ACC112 (cell line): ENCODE measurements around the gene LMO4.

Experiments
- H2AFZ ChIP-seq: fragments of 200-600 bp; sonication (generic); one replicate; pipeline ENCODE4 v1.6.0; 2017; ENCODE audit warnings: antibody characterized with exemption, low read length; ENCODE audit not compliant: unreplicated experiment
- H3K27ac ChIP-seq: fragments of 200-600 bp; sonication (generic); 2 replicates; pipeline ENCODE4 v1.5.1; 2014; ENCODE audit warnings: low read depth, mild to moderate bottlenecking, antibody characterized with exemption, low read length, moderate library complexity
- H3K27me3 ChIP-seq: fragments of 200-600 bp; sonication (generic); 2 replicates; pipeline ENCODE4 v1.6.1; 2014; ENCODE audit warnings: mild to moderate bottlenecking, antibody characterized with exemption, low read length, moderate library complexity, mixed read lengths; ENCODE audit not compliant: insufficient read depth
- H3K36me3 ChIP-seq: fragments of 200-600 bp; sonication (generic); 2 replicates; pipeline ENCODE4 v1.6.1; 2016; ENCODE audit warnings: mild to moderate bottlenecking, antibody characterized with exemption, low read length, moderate library complexity, mixed read lengths; ENCODE audit not compliant: insufficient read depth
- H3K4me1 ChIP-seq: fragments of 200-600 bp; sonication (generic); one replicate; pipeline ENCODE4 v1.6.1; 2016; ENCODE audit warnings: low read length, mixed read lengths; ENCODE audit not compliant: insufficient read depth, unreplicated experiment, control insufficient read depth
- H3K4me3 ChIP-seq: fragments of 200-600 bp; sonication (generic); 2 replicates; pipeline ENCODE4 v1.5.1; 2014; ENCODE audit warnings: mild to moderate bottlenecking, low read depth, low read length
- H3K79me2 ChIP-seq: fragments of 200-600 bp; sonication (generic); one replicate; pipeline ENCODE4 v1.6.0; 2016; ENCODE audit warnings: low read length; ENCODE audit not compliant: control insufficient read depth, unreplicated experiment, insufficient read depth

Gene LMO4

DNA sequence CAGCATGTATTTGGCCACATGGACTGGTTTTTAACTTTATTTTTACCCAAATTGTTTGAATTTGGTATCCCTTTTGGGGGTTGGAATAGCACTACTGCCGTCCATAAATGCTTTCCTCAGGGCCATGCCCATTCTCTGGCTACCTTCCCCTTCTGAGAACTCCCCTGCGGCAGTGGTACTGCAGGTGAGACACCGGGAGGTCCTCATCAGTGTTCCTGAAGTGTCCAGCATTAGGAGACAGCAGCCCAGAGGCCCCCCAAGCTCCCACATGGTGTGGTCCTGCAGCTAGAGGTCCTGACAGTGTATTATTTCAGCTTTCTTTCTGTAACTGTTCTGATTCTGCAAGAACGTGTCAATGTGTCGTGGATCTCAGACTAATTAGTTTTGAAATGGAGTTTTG lies 8.9 kb downstream of the LMO4 start:
- Histone ChIP-seq H3K36me3 (peaks cover 28% of the 10 kb centered on the region), H3K79me2 (peaks cover 58% of the 10 kb centered on the region), H3K4me1 (peaks cover 37% of the 10 kb centered on the region), H3K27ac (no peak overlapping the region), H3K27me3 (no peaks in the 10 kb centered on the region), H3K4me3 (no peak overlapping the region), H2AFZ (no peak overlapping the region)

DNA sequence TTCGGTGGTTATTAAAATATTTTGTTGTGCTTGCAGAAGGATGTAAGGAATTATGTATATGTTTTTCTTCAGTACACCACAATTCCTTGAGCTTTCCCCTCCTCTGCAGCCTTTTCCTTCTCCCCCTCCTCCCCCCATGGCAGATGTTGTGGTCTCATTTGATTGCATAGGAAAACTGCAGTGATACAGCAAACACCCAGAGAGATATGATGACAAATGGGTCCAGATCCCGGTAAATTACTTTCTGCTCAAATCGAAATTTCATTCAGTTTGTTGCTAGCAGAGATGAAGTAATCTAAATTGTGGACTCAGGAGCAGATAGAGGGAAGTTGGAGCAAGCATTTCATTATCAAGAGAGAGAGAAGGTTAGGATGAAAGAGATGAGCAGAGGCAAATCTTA lies 9.9 kb downstream of the LMO4 start:
- H3K36me3 ChIP-seq = peaks cover 37% of the 10 kb centered on the region
- no peak overlapping the region for H3K27ac ChIP-seq
- H2AFZ ChIP-seq = no peak overlapping the region
- peaks cover 27% of the 10 kb centered on the region for H3K4me1 ChIP-seq
- no peaks in the 10 kb centered on the region for H3K27me3 ChIP-seq
- peaks cover 48% of the 10 kb centered on the region for H3K79me2 ChIP-seq
- no peak overlapping the region for H3K4me3 ChIP-seq

DNA sequence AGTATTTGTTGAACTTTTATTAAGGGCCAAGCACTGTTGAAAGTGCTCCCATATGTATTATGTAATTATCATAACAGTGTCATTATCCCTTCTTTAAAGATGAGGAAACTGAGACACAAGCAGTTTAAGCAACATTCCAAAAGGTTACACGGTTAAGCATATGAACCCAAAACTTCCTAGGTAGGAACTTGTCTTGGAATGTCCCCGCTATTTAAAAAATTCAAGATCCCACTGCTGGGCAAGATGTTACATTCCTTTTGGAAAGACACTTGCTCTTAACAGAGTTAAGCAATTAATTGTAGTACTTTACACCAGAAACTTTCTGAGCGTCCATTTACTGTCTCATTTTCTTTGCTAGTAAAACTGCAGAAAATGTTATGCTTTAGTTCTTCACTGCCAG lies 15.6 kb downstream of the LMO4 start:
- peaks cover 53% of the 10 kb centered on the region for H3K36me3 ChIP-seq
- no peaks in the 10 kb centered on the region for H3K79me2 ChIP-seq
- H2AFZ ChIP-seq = no peak overlapping the region
- no peak overlapping the region for H3K4me3 ChIP-seq
- H3K27ac ChIP-seq = no peak overlapping the region
- H3K4me1 ChIP-seq = no peaks in the 10 kb centered on the region
- no peaks in the 10 kb centered on the region for H3K27me3 ChIP-seq

DNA sequence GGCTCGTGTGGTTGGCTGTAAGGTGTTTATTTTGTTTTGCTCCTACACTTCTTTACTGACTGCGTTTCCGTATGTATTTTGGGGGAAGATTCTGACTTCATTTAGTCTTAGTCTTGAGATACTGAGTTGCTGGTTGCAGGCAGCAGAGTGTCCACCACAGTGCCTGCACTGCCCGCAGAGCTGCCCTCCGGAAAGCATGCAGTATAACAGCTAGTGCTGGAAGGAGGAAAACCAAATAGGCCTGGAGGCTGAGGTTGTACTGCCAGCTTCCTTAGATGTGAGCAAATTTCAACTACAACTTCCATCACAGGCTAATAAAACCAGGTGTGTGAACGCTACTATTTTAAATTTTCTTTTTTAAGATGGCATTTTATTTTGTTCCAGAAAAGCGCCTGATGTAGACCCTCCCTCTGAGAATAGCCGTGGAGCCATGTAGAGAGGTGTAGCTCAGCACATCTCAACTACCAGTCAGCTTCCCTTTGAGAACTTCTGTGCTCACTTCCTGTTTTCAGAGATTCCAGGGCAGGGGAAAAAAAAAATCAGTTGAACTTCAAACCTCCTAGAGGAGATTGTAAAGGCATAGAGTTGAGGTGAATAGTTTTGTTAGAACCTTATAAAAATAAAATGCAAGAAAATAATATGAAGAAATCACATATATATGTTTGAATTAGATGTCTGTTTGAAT lies 17.6 kb downstream of the LMO4 start:
- Histone ChIP-seq H3K27ac (no peak overlapping the region), H3K4me1 (no peaks in the 10 kb centered on the region), H2AFZ (no peak overlapping the region), H3K36me3 (peaks cover 38% of the 10 kb centered on the region), H3K79me2 (no peaks in the 10 kb centered on the region), H3K4me3 (no peak overlapping the region), H3K27me3 (no peaks in the 10 kb centered on the region)

DNA sequence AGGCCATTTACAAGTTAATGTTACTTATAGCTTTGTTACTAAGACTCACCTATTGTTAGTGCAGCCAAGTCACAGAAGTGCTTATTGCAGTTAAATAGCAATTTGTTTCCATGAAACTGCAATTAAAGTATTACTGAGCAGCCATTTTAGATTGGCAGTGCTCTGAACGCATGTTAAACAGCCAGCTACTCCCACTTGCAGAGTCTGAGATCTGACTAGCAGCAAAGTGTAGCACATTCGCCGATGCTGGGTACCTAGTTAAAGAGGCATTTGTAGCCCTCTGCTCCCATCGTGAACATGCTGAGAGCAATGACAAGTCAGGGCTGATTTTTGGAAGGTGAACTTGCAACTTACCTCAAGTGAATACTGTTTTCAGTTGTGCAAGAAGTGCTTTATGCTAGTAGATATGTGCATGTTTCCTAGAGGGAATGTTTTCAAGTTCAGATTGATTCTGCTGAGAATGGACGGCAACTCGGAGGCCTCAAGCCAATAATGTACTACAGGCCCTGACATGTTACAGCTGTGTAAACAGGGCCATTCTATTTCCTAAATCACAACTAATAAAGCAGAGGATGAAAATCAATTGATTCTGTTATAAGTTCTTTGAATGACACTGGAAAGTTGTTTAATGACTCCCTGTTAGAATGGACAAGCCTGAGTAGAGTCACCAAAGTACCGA lies 19.8 kb downstream of the LMO4 start:
- Histone ChIP-seq H3K36me3 (peaks cover 17% of the 10 kb centered on the region), H3K4me1 (no peaks in the 10 kb centered on the region), H3K79me2 (no peaks in the 10 kb centered on the region), H3K4me3 (no peak overlapping the region), H2AFZ (no peak overlapping the region), H3K27ac (no peak overlapping the region), H3K27me3 (no peaks in the 10 kb centered on the region)

DNA sequence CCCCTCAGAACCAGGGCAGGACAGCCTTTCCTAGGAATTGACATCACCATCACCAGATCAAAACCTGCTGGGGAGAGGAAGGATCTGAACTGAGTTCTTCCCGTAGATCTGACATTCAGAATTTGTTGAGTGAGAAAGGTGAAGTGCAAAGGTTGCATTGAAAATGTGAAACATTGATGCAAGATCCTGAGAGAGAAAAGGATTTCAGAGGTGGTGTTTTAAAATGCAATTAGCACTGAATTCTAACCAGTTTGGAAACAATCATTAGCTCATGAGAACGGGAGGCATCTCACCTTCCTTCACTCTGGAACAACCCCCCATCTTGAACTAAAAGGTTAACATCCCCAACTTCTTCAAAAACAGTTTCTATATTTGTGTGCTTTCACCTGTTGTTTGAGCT lies 20.4 kb downstream of the LMO4 start:
- Histone ChIP-seq H2AFZ (no peak overlapping the region), H3K4me3 (no peak overlapping the region), H3K27ac (no peak overlapping the region), H3K4me1 (no peaks in the 10 kb centered on the region), H3K79me2 (no peaks in the 10 kb centered on the region), H3K36me3 (peaks cover 11% of the 10 kb centered on the region), H3K27me3 (no peaks in the 10 kb centered on the region)

DNA sequence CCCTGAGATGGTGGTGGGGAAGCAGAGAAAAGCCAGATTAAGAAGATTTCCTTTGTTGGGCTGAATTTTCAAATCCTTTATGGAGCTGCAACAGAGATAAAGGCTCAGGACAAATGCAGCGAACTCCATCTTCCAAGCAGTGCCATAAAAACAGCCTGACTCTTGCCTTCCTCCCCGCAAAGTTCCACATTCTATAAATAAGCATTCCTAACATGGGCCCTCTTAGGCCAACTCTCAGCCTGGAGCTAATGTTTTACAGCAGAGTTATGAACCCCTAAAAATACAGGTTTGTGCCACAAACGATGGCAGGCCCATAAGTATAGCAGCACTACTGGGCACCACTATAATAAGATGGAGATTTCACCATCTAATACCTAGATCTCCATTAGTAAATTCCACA lies 27.2 kb downstream of the LMO4 start:
- Histone ChIP-seq H3K27ac (no peak overlapping the region), H3K4me1 (no peaks in the 10 kb centered on the region), H3K4me3 (no peak overlapping the region), H3K79me2 (no peaks in the 10 kb centered on the region), H3K27me3 (no peaks in the 10 kb centered on the region), H3K36me3 (no peaks in the 10 kb centered on the region), H2AFZ (no peak overlapping the region)

DNA sequence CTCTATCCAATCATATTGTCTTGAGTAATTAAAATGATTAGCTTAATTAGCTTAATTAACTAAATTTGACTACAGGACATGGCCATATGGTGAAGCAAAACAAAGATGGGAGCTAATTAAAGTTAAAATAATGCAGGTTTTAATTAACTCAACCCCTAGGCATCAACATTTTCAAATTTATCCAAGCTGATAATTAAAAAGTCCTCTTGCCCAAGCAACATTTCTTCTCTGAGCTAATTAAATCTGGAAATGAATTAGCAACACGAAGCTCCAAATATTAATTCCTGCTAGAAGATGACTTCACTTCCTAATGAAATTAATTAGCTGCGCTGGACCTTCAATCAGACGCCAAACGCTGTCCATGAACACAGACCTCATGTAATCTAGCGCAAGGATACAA lies 27.9 kb downstream of the LMO4 start:
- no peaks in the 10 kb centered on the region for H3K4me1 ChIP-seq
- H3K27me3 ChIP-seq = no peaks in the 10 kb centered on the region
- H3K27ac ChIP-seq = no peak overlapping the region
- H3K4me3 ChIP-seq = no peak overlapping the region
- H3K79me2 ChIP-seq = no peaks in the 10 kb centered on the region
- no peak overlapping the region for H2AFZ ChIP-seq
- no peaks in the 10 kb centered on the region for H3K36me3 ChIP-seq

DNA sequence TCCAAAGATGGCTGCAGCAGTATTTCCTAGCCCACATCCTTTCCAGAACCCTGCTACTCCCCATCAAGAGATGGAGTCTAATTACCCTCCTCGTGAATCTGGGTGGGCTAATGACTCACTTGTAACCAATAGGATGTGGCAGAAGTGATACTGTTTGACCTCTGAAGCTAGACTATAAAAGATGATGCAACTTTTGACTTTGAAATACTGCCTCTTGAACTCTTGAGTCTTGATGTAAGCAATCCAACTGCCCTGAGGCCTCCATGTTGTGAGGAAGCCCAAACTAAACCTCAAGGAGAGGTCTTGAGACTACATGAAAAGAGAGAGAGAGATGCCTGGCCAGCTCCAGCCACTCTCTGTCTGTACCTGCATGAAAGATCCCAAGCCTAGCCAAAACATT lies 29.5 kb downstream of the LMO4 start:
- Histone ChIP-seq H3K27ac (no peak overlapping the region), H3K4me1 (peaks cover 7% of the 10 kb centered on the region), H2AFZ (no peak overlapping the region), H3K79me2 (no peaks in the 10 kb centered on the region), H3K36me3 (no peaks in the 10 kb centered on the region), H3K27me3 (no peaks in the 10 kb centered on the region), H3K4me3 (no peak overlapping the region)

DNA sequence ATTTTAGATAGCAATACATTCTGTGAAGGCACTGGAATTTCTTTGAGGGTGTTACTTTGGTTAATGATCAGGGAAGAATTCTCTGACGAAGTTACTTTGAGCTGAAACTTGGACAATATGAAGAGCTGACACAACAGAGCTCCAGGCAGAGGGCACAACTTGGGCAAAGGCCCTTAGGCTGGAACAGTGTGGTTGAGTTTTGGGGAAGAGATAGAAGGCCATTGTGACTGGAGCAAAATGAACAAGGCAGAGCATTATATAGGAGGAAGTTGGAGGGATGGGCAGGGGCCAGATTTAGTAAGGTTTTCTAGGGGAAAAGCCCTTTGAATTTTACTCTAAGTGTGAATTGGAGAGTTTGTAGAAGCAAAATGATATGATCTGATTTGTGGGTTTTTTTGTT lies 30.9 kb downstream of the LMO4 start:
- no peaks in the 10 kb centered on the region for H3K36me3 ChIP-seq
- H3K79me2 ChIP-seq = no peaks in the 10 kb centered on the region
- H3K4me1 ChIP-seq = peaks cover 11% of the 10 kb centered on the region
- H3K4me3 ChIP-seq = no peak overlapping the region
- no peaks in the 10 kb centered on the region for H3K27me3 ChIP-seq
- no peak overlapping the region for H3K27ac ChIP-seq
- H2AFZ ChIP-seq = no peak overlapping the region

DNA sequence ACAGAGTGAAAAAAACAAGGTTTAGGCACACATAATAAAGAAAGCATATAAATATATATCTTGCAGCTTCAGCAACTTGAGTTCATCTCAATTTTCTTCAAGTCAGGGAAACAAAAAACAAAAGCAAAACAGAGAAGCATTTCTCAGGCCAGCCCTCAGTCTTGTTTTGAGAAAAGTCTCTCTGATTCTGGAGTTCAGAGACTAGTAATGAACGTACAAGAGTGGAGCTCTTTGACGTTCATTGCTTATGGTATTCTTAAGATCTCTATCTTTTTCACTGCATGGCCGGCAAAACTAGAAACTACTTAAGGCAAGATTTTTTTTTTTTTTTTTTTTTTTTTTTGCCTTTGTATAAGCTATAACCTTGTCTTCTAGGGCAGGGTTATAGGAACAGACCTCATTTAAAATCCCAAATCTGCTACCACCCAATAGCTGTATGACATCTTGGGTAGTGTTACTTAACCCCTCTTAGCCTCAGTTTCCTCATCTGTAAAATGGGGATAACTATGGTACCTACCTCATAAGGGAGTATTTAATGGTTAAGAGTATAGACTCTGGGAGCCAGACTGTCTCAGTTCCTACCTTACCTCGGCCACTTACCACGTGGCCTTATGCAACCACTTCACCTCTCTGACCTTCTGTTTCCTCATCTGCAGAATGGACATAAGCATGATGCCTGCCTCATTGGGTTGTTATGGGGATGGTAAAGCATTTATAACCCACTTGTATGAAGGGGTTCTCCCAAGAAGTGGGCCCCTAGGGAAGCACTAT lies 33.6 kb downstream of the LMO4 start:
- H3K27ac ChIP-seq = no peak overlapping the region
- H3K27me3 ChIP-seq = no peaks in the 10 kb centered on the region
- no peak overlapping the region for H2AFZ ChIP-seq

More for the DNA sequence above, 33.6 kb downstream of the LMO4 start:
- no peak overlapping the region for H3K4me3 ChIP-seq
- no peaks in the 10 kb centered on the region for H3K79me2 ChIP-seq
- H3K4me1 ChIP-seq = peaks cover 11% of the 10 kb centered on the region
- H3K36me3 ChIP-seq = no peaks in the 10 kb centered on the region
